Measurements from ENCODE around the gene DENND1A.
A peak's percentile ranks its signal among the peaks of the same experiment; 100 is the strongest.

Gene DENND1A

GRCh38 chr9:123468541-123468940 lies 461.4 kb downstream of the DENND1A start:
- Mint-ChIP-seq H3K4me1 (peaks cover 50% of the 10 kb centered on the region), H3K9me3 (no peaks in the 10 kb centered on the region), H3K27me3 (ENCODE audit: low read depth, poor library complexity) (peaks cover 11% of the 10 kb centered on the region), H3K27ac (peak overlapping the region; percentile 59), H3K36me3 (ENCODE audit: low read depth) (no peaks in the 10 kb centered on the region), H3K4me3 (no peak overlapping the region)
- DNase-seq = no peak
- TF ChIP-seq CTCF (IDR thresholded peaks at IDR 0.05) = no peak

- Mint-ChIP-seq H3K4me3 (no peak overlapping the region), H3K36me3 (ENCODE audit: low read depth) (no peaks in the 10 kb centered on the region), H3K27me3 (ENCODE audit: low read depth, poor library complexity) (peaks cover 9% of the 10 kb centered on the region), H3K9me3 (no peaks in the 10 kb centered on the region), H3K27ac (no peak overlapping the region), H3K4me1 (peaks cover 42% of the 10 kb centered on the region)
- DNase-seq = no peak
- TF ChIP-seq CTCF (IDR thresholded peaks at IDR 0.05) = no peak
These were observed 464.6 kb downstream of the DENND1A start for GRCh38 chr9:123465304-123465703.

GRCh38 chr9:123460091-123460490 lies 469.8 kb downstream of the DENND1A start:
- TF ChIP-seq CTCF (IDR thresholded peaks at IDR 0.05) = no peak
- peaks cover 32% of the 10 kb centered on the region for H3K4me1 Mint-ChIP-seq
- DNase-seq = no peak
- no peaks in the 10 kb centered on the region for H3K9me3 Mint-ChIP-seq
- no peak overlapping the region for H3K27ac Mint-ChIP-seq
- H3K27me3 Mint-ChIP-seq (ENCODE audit: low read depth, poor library complexity) = peaks cover 4% of the 10 kb centered on the region
- H3K4me3 Mint-ChIP-seq = no peak overlapping the region
- no peaks in the 10 kb centered on the region for H3K36me3 Mint-ChIP-seq (ENCODE audit: low read depth)

- TF ChIP-seq CTCF (IDR thresholded peaks at IDR 0.05) = no peak
- H3K9me3 Mint-ChIP-seq = no peaks in the 10 kb centered on the region
- H3K4me3 Mint-ChIP-seq = no peak overlapping the region
- H3K4me1 Mint-ChIP-seq = peaks cover 46% of the 10 kb centered on the region
- DNase-seq = no peak
- H3K27me3 Mint-ChIP-seq (ENCODE audit: low read depth, poor library complexity) = peaks cover 5% of the 10 kb centered on the region
- peaks cover 8% of the 10 kb centered on the region for H3K36me3 Mint-ChIP-seq (ENCODE audit: low read depth)
- no peak overlapping the region for H3K27ac Mint-ChIP-seq
These were observed 472.3 kb downstream of the DENND1A start for GRCh38 chr9:123457583-123457982.

- no peak overlapping the region for H3K27ac Mint-ChIP-seq
- no peak for DNase-seq
- H3K36me3 Mint-ChIP-seq (ENCODE audit: low read depth) = peaks cover 24% of the 10 kb centered on the region
- peaks cover 37% of the 10 kb centered on the region for H3K4me1 Mint-ChIP-seq
- no peak for TF ChIP-seq CTCF (IDR thresholded peaks at IDR 0.05)
- no peaks in the 10 kb centered on the region for H3K9me3 Mint-ChIP-seq
- peaks cover 5% of the 10 kb centered on the region for H3K27me3 Mint-ChIP-seq (ENCODE audit: low read depth, poor library complexity)
- no peak overlapping the region for H3K4me3 Mint-ChIP-seq
These were observed 473.9 kb downstream of the DENND1A start for GRCh38 chr9:123456011-123456410.

- peak overlapping the region; percentile 28 for H3K27ac Mint-ChIP-seq
- H3K9me3 Mint-ChIP-seq = no peaks in the 10 kb centered on the region
- no peak for TF ChIP-seq CTCF (IDR thresholded peaks at IDR 0.05)
- peaks cover 5% of the 10 kb centered on the region for H3K27me3 Mint-ChIP-seq (ENCODE audit: low read depth, poor library complexity)
- H3K4me1 Mint-ChIP-seq = peaks cover 37% of the 10 kb centered on the region
- DNase-seq = no peak
- no peak overlapping the region for H3K4me3 Mint-ChIP-seq
- H3K36me3 Mint-ChIP-seq (ENCODE audit: low read depth) = peaks cover 26% of the 10 kb centered on the region
These were observed 474.7 kb downstream of the DENND1A start for GRCh38 chr9:123455187-123455586.
